Stimulated activated CD8-positive, alpha-beta memory T cell treated with anti-CD3 and anti-CD28 coated beads, Interleukin-4, amount 100 ng/mL, for 4 hours (primary cell): ENCODE data around the gene GATAD2B.

ENCODE experiments used
- DNase-seq, 2 donors: peaks; one replicate each; pipeline ENCODE4 v3.0.0-alpha.2; 2020; ENCODE audit warnings: low read depth in 2 of 2, low spot score in 1 of 2

Gene GATAD2B

DNA sequence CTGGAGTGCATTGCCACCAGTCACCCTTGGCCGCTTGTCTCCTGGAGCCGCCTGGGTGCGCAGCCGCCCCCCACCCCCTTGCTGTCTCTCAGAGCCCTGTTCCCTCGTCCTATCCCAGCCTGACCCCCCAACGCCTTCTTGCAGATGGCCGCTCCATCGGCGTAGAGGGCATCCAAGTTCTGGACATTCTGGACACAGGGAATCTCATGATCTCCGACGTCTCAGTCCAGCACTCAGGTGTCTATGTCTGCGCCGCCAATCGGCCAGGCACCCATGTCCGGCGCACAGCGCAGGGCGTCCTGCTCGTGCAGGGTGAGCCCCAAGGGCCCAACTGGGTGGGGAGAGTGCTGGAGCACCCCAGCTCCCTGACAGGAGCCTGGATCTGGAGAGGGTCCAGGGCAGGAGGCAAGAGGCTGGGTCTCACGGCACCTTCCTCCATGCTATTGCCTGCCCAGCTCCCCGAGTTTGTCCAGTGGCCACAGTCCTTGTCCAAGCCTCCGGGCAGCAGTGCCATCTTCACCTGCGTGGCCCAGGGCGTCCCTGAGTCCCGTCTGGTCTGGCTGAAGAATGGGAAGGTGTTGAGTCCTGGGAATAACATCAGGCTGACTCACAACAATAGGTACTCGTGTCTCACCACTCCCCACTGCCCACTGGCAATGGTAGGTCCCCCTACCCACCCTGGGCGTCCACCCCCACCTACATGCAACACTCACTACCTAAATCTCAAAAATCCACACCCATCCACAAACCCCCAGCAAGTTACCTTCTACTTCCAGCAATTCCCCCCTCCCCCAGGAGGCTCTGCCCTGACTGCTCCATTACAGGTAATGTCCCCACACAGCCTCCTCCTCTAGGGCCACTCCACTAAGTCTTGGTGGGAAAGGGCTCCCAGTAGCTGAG lies 123.0 kb downstream of the GATAD2B start:
- no peak for DNase-seq

DNA sequence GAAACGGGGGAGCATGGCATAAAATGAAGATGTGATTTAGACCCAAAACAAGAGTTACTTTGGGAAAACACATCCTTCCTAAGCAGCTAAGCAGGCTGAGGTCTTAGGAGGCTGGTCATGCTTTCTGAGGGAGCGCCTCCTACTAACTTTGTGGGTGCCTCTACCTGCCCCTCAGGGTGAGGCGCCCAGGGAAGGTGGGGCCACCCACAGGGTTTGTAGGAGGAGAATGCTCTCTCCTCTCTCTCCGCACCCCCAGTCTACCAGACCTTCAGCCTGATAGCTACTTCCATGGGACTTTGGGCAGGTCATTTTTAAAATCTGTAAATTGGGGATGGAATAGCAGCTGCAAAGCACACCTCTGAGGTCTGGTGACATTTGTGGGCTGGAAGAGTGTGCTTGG lies 123.8 kb downstream of the GATAD2B start:
- DNase-seq, result no peak

DNA sequence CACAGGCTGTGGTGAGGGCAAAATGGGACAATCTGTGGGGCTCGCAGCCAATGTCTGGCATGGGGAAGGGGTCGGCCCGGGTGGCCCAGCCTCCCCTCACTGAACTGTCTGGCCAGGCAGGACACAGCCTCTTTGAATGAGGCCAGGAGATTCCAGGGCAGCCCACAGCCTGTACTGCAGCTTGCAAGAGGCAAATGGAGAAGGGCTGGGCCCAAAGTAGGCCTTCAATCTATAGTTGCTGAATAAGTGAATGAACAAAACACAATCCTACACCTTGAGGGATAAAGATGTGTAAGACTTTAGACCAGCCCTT lies 124.3 kb downstream of the GATAD2B start:
- no peak for DNase-seq

DNA sequence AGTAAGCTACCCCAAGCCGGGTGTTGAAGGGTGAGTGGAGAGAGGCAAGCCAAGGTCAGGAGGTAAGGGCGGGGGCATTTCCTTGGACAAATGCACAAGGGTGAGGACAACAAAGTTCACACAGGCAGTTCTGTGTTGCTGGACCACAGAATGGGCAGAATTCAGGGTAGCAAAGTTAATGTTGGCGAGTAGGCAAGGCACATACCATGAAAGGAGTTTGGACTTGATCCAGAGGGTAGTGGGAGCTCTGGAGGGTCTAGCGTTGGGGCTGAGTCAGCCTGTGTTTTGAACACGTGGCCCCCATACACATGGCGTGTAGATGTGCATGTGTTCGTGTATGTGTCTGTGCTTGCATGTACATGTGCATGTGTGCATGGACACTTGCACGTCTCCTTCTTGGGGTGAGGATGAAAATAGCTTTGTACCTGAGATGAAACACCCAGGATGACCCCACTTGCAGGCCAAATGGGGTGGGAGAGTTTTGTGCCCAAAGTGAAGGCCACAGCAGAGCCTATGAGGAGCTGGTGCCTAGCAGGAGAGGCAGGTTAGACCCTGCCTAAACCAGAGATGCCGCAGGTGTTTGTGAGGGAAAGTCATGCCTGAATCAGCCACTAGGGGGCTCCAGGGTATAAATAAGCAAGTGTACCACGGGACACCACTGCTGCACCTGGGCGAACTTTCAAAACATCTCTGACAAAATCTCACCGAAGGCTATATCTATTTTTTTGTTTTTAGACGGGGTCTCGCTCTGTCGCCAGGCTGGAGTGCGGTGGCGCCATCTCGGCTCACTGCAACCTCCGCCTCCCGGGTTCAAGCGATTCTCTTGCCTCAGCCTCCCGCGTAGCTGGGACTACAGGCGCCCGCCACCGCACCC lies 125.7 kb downstream of the GATAD2B start:
- peak; percentile 58 to 84 for DNase-seq

DNA sequence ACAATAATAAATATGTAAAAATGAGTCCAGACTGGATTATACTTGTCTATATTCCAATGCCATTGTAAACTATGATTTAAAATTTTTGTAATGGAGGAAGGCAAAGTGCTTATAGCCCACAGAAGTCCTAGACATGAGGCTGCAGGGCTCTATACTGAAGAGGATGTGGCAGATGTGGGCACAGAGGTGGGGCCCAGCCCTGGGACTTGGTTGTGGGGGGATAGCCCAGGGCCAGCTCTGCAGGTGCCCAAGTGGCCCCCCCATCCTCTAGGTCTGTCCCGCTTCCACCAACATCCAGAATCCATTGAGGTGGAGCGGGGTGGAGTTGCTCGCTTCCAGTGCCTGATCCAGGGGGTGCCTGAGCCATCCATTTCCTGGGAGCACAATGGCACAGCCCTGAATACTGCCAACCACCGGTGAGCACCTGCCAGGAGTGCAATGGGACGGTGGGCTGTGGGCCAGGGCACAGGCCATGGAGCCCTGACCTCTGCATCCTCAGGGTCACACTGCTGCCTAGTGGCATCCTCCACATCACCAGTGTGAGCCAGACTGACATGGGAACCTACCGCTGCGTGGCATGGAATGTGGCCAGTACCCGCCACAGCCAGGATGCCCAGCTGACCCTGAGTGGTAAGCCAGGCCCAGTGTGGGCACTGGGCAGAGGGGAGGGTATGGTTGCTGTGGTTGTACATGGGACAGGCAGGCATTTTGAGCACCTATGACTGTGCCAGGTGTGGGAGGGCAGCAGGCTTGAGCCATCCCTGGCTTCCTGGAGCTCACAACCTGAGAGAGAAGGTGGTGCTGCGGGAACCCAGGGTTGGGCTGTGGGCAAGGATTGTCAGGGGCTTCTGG lies 126.6 kb downstream of the GATAD2B start:
- no peak for DNase-seq

DNA sequence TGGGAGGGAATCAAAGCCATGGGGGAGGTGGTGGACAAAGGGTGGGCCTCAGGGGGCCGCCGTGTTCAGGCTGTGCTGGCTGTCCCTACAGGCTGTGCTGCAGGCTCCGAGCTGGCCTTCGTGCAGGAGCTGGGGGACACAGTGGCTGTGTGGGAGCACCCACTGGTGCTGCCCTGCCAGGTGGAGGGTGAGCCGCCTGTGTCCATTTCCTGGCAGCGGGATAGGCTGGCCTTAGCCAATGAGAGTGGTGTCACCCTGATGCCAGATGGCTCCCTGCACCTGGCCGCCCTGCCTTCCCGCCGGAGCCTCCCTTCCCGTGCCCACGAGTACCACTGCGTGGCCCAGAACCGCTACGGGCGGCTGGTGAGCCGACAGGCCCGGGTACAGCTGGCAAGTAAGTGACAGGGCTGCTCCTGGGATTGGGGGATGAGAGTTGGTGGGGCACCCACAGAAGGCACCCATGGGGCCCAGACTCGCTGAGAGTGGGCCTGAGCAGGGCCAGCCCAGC lies 127.4 kb downstream of the GATAD2B start:
- DNase-seq, result no peak

DNA sequence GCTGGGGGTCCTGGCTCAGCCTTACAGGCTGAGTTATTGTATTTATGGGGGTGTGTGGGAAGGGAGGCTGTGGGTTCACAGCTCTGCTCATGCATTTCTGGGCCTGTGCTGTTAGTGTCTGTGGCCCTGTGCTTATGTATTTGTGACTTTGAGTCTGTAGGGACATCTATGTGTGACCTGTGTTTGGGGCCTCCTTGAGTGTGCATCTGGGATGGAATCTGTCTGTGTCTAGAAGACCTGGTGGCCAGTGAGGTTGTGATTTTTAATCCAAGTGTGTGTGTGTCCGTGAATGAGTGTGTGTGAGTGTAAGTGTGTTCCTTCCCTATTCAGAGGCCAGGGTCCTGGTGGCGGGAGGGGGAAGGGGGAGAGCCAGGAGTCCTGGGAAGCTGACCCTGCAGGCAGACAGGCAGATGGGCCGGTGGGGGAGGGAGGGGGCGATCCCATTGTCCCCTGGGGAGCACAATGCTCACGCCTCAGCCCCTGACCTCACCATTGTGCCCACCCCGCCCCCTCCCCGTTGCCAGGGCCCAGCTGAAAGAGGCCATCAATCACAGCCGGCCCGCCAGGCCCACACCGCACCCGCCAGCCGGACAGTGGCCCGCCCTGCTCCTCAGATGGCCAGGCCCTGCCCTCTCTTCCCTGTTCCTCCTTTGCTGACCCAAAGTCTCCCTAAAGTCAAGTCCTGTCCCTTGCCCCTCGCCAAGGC lies 128.0 kb downstream of the GATAD2B start:
- no peak for DNase-seq

DNA sequence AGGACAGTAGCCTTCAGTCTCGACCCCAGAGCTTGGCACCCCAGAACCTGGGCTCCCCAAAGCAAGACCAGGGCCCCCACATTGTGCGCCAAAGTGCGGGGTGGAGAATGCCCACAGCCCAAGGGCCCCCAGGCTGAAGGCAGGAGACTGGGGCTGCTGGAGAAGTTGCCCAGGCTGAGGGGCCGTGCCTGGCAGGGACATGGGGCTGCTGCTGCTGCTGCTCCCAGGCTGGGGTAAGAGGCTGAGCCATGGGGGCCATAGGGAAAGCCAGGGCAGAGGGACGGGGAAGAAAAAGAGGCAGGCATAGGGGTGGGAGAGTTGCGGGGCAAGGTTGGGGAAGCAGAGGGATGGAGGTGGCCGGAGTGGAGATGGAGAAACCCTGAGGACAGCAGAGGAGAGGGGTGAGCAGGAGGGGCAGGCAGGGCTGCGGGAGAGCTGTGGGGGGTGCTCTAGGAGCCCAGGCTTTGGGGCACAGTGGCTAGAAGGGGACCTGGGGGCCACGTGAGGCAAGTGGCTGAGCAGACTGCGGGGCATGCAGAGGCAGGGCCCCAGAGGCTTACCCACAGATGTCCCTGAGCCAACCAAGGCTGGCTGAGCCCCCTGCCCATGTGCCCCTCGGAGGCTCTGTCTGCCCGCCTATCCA lies 128.7 kb downstream of the GATAD2B start:
- DNase-seq, result no peak

DNA sequence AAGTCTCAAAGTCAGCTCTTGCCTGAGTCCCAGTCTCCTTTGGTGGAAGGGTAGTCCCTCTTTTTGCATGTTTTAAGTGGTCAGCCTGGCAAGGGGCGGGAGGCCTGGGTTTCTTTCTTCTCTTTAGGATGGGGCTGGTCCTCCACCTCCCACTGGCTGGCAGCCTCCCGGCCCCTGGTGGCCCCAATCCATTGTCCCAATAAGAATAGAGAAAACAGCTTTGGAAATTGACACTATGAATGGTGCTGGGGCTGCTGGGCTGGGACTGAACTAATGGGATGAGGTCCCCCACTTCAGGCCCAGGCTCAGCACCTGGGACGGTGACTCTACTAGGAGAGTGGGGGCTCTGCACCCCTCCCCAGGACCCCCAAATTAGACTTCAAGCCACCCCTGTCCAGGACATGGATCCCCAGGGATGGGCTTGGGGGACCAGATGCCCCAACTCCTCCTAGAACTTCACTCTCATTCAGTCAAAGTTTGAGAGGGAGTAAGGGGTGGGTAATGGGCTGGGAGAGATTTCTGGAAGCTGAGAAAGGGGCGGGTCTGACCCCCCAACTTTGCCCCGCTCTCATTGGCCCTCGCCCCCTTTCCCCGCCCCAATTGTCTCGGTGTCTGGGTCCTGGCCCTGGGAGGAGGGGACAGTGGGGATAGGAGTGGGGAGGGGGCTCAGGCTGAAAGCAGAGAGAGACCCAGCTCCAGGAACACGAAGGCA lies 129.4 kb downstream of the GATAD2B start:
- no peak for DNase-seq

DNA sequence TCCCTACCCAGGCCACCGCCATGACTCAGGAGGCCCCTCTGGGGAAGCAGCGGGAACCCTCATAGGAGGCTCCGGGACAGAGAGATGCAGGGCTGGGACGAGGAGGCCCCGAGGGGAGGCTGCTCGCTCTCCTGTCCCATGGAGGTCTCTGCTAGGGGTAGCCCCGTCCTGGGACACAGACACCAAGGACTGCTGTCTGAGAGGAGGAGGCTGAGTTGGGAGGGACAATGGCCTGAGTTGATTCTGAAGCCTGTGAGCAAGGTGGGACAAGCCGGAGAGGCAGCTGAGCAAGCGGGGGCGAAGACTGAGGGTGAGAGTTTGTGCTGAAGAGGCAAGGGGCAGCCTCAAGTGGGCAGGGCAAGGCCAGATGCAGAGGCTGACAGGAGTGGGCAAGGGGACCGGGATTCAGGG lies 130.1 kb downstream of the GATAD2B start:
- DNase-seq, result no peak

DNA sequence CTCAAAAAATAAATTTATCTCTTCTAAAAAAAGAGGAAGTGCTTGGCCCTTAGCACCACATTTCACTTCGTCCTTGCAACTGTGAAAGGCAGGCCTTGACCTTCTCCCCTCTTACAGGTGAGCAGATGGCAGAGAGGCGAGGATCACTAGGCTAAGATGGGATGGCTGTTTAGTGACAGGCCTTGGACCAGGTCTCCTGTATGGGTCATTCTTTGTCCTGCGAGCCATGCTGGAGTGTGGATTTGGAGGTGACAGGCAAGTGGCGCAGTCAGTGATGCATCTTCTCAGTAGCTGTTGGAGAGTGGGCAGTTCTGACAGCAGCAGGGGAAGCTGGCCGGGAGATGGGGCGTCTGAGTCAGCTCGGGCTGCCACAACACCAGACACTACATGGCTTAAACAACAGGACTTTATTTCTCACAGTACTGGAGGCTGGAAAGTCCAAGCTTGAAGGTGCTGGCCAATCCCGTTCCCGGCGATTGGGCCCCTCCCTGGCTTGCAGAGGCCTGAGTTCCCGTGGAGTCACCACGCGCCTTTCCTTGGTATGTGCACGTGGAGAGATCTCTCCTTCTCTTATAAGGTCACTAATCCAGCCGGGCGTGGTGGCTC lies 131.0 kb downstream of the GATAD2B start:
- no peak for DNase-seq

DNA sequence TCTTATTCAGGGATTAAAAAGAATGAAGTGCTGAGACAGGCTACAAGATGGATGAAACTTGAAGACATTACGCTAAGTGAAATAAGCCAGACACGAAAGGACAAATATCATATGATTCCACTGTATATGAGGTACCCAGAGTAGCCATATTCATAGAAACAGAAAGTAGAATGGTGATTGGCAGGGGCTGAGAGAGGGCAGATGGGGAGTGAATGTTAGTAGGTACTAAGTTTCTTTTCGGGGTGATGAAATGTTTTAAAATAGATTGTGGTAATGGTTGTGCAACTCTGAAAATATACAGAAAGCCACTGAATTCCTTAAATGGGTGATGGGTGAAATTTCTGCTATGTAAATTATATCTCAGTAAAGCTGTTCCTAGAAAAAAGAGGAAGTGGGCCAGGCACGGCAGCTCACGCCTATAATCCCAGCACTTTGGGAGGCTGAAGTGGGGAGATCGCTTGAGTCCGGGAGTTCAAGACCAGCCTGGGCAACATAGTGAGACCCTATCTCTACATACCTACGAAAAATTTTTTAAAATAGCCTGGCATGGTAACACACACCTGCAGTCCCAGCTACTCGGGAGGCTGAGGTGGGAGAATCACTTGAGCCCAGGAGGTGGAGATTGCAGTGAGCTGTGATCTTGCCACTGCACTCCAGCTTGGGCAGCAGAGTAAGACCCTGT lies 131.7 kb downstream of the GATAD2B start:
- DNase-seq, result no peak

DNA sequence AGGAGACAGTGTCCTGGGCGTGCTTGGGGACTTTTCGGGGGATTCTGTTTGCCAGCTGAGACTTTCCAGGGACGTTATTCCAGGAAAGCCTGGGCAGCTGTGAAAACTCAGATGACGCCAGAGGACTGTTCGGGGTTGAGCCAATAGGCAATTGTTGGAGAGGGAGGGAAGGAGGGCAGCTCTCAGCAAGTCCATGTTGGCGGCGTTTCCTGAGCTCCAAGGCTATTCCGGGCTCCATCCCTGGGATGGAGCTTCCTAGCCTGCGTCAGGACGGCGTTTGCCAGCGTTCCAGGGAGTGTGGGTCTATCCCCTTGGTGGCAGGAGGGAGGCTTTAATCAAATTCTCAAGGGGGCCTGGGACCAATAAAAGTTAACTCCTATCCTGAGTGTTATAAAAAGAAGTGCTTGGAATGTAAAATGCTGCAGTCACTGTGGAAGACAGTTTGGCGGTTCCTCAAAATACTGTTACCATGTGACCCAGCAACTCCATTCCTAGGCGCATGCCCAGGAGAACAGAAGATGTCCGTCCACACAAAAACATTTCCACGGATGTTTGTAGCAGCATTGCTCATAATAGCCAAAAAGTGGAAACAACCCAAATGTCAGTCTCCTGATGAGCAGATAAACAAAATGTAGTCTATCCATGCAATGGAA lies 132.3 kb downstream of the GATAD2B start:
- no peak for DNase-seq

DNA sequence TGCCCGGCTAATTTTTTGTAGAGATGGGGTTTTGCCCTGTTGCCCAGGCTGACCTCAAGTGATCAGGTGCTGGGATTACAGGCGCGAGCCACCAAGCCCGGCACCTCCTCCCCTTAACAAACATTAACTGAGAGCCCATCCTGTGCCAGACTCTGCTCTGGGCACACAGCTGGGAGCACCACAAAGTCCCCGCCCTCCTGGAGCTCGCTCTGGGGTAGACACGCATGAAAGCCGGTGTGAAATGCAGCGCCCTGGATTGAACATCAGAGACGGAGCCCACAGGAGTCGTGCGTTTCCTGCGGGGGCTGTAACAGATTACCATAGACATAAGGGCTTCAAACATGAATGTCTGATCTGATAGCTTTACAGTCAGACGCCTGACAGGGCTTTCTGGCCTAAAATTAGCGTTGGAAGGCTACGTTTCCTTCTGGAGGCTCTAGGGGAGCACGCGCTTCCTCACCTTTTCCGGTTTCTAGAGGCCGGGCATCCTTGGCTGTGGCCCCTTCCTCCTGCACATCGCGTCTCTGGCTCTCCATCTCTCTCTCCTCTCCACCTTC lies 133.2 kb downstream of the GATAD2B start:
- no peak for DNase-seq

DNA sequence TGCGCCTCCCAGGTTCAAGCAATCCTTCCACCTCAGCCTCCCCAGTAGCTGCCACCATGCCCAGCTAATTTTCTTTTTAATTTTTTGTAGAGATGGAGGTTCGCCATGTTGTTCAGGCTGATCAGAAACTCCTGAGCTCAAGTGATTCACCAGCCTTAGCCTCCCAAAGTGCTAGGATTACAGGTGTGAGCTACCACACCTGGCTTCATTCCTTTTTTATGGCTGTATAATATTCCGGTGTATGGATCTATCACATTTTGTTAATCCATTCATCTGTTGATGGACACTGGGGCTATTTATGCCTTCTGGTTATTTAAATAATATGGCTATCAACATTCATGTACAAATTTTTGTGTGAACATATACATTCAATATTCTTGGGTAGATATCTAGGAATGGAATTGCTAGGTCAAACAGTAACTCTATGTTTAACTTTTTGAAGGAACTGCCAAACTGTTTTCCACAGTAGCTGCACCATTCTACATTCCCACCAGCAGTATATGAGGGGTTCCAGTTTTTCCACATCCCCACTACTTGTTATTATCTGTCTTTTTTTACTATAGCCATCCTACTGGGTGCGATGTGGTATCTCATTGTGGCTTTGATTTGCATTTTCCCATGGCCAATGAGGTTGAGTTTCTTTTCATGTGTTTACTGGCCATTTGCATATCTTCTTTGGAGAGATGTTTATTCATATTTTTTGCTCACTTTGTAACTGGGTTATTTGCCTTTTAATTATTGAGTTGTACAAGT lies 136.6 kb downstream of the GATAD2B start:
- no peak for DNase-seq

DNA sequence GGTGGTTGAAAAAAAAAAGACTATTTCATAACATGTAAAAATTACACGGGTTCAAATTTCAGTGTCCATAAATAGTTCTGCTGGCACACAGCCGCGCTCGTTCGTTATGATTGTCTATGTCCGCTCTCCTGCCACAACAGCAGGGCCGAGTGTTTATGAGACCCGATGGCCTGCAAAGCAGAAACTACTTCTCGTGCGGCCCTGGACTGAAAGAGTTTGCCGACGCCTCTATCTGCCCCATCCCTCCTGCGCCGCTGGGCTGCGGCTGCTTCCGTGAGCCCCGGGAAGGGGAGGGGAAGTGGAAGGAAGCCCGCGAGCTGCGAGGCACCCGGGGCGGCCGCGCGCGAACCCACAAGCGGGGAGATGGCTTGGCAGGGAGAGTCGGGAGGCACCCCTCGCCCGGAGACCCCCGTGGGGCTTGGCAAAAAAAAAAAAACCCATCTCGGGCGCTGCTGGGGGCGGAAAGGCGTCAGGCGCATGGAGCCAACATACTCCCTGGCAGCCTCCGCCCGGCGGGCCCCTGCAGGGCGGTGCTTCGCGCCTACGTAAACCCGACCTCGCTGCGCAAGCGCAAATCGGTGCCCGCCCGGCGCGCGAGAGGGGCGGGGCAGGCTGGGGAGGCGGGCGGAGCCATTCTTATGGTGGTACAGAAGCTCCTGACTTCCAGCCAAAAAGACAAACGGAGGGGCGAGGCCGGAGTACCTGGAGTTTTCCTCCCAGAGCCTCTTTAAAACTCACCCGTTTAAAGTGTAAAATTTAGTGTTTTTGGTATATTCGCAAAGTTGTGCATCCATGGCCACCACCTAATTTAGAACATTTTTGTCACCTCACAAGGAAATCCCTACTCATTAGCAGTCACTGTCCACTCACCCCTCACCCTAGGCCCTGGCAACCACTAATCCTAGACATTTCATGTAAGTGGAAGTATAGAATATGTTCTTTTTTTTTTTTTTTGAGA lies 139.3 kb downstream of the GATAD2B start:
- DNase-seq, result peak; percentile 78 to 80
